ENCODE results near the gene FIZ1.

DNA sequence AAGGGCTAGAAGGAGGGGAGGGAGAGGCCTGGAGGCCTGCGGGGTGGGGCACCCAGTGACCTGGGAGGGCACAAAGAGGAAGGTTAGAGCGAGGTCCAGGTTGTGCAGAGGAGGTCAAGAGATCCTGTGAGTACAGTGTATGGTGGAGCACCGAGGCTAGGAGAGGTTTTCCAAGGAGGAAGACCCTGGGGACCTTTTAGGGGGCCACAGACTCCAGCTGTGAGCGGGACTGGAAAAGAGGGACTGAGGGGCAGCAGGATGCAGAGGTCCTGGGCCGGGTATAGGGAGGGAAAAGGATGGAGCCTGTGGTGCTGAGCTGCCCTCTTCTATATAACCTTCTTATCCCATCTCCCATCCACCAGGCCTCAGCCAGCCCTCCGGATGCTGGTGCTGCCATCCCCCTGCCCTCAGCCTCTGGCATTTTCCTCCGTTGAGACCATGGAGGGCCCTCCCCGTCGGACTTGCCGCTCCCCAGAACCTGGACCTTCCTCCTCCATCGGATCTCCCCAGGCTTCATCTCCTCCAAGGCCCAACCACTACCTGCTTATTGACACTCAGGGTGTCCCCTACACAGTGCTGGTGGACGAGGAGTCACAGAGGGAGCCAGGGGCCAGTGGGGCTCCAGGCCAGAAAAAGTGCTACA lies 45.0 kb upstream of the FIZ1 start:
- TF ChIP-seq EZH2 (IDR thresholded peaks at IDR 0.05; ENCODE audit: insufficient read depth, poor library complexity, severe bottlenecking) = no peak
- TF ChIP-seq EZH2phosphoT487 (IDR thresholded peaks at IDR 0.05; ENCODE audit: insufficient read depth, low read depth) = no peak

All from GM23248 (cell line).